HepG2 (cell line): ENCODE measurements around the gene RANBP17. TPM values are rescaled to one million over a fixed set of nuclear protein-coding genes. Genes with fewer than 3 reads are reported as not detected.

Experiments used
- ATAC-seq: fragments of 200-7000 bp; cut with Tn5 transposase; 3 replicates; pipeline ENCODE4 v1.9.1; 2020; ENCODE audit warnings: mild to moderate bottlenecking, moderate library complexity
- BruUV-seq: library from RNA; stranded (reverse); fragments of 400-500 nt; replicated peaks from 2 replicates; lab custom pipeline; 2021; lab: Mats Ljungman, UMichigan
- CTCF ChIA-PET: fragments of 300-600 bp; formaldehyde crosslinking; extraction: SDS; loops from one replicate; lab custom pipeline; 2021; ENCODE audit warnings: low total read pairs, inconsistent platforms, low intra/inter-chr PET ratio; lab: Yijun Ruan, JAX
- POLR2A ChIA-PET: fragments of 350-600 bp; sonication (Branson Sonifier 250); formaldehyde crosslinking; loops from one replicate; lab custom pipeline; 2020; ENCODE audit warnings: antibody characterized with exemption, inconsistent platforms; lab: Yijun Ruan, JAX
- DNase-seq: peaks from one replicate; pipeline ENCODE4 v3.0.0-alpha.2; 2015; ENCODE audit warnings: low spot score
- FAIRE-seq: peaks from 3 replicates; lab custom pipeline; 2011; peaks lifted over from hg19 to GRCh38; lab: Jason Lieb, UNC
- H2AFZ ChIP-seq: one replicate; pipeline ENCODE4 v1.6.1; 2011; ENCODE audit warnings: low read length, inconsistent platforms
- H3K27ac ChIP-seq: fragments of 300-600 bp; 3 replicates; pipeline ENCODE4 v1.8.0; 2011; ENCODE audit warnings: mixed run types, mild to moderate bottlenecking, mixed read lengths, low read length, inconsistent platforms; ENCODE audit not compliant: insufficient read depth; ENCODE audit errors: extremely low read length
- H3K27me3 ChIP-seq, 2 experiments: fragments of 200-600 bp in 1 of 2; 2 replicates in 1 of 2; 3 replicates in 1 of 2; pipeline versions ENCODE4 v1.6.0 to v1.8.0; 2011; ENCODE audit warnings: low read length in 2 of 2, mild to moderate bottlenecking in 2 of 2, moderate library complexity in 2 of 2, inconsistent platforms in 1 of 2; ENCODE audit not compliant: insufficient read depth in 2 of 2, control insufficient read depth in 1 of 2
- H3K36me3 ChIP-seq, 2 experiments: fragments of 200-600 bp in 1 of 2; replicated peaks in 1 of 2; 2 replicates in 1 of 2; 3 replicates in 1 of 2; pipeline versions ENCODE4 v1.5.1 to v1.8.0; 2011; ENCODE audit warnings: low read length in 2 of 2, inconsistent platforms in 1 of 2; ENCODE audit not compliant: insufficient read depth in 2 of 2, control insufficient read depth in 1 of 2
- H3K4me1 ChIP-seq: 2 replicates; pipeline ENCODE4 v1.5.1; 2012; ENCODE audit warnings: low read length, inconsistent platforms; ENCODE audit not compliant: insufficient read depth
- H3K4me2 ChIP-seq: 2 replicates; pipeline ENCODE4 v1.6.0; 2011; ENCODE audit warnings: low read depth, low read length, inconsistent platforms
- H3K4me3 ChIP-seq, 3 experiments: fragments of 200-600 bp in 1 of 3; sonication (generic), shearing (Covaris generic) in 1 of 3; replicated peaks in 1 of 3; 2 replicates each; pipeline ENCODE4 v1.5.1; 2011 to 2016; ENCODE audit warnings: low read length in 3 of 3, inconsistent platforms in 2 of 3, low read depth in 2 of 3, mild to moderate bottlenecking in 2 of 3, control low read depth in 1 of 3, mixed read lengths in 1 of 3; ENCODE audit not compliant: insufficient read depth in 1 of 3
- H3K79me2 ChIP-seq: one replicate; pipeline ENCODE4 v1.6.1; 2011; ENCODE audit warnings: low read length, inconsistent platforms; ENCODE audit not compliant: insufficient read depth
- H3K9ac ChIP-seq: 2 replicates; pipeline ENCODE4 v1.6.0; 2011; ENCODE audit warnings: mild to moderate bottlenecking, low read depth, low read length, inconsistent platforms; ENCODE audit not compliant: insufficient read depth
- H3K9me3 ChIP-seq: 2 replicates; pipeline ENCODE4 v1.5.1; 2012; ENCODE audit warnings: mild to moderate bottlenecking, low read length
- H4K20me1 ChIP-seq: 2 replicates; pipeline ENCODE4 v1.6.0; 2011; ENCODE audit warnings: inconsistent platforms, mild to moderate bottlenecking, low read length, moderate library complexity; ENCODE audit not compliant: insufficient read depth
- NFRKB ChIP-seq: fragments of 450-650 bp; IDR thresholded peaks from 2 replicates; pipeline ENCODE4 v1.6.1; 2017
- PAXIP1 ChIP-seq: sonication (generic); formaldehyde crosslinking; conservative IDR thresholded peaks from 2 replicates; pipeline ENCODE4 v1.4.0; 2020; ENCODE audit warnings: mild to moderate bottlenecking, missing genetic modification reagents, moderate library complexity
- PRPF4 ChIP-seq: fragments of 200-400 bp; formaldehyde crosslinking; IDR thresholded peaks from 2 replicates; pipeline ENCODE4 v1.6.1; 2016; ENCODE audit warnings: low read length, low read depth; ENCODE audit not compliant: poor library complexity, severe bottlenecking
- in situ Hi-C: cut with HindIII; loops from 2 replicates; pipeline ENCODE4 v1.10.0; 2017; ENCODE audit warnings: low pct_unique_long_range_greater_than_20kb; ENCODE audit not compliant: extremely low pct_ligation_motif_present
- intact Hi-C: fragments of 100-400 bp; cut with micrococcal nuclease; formaldehyde crosslinking; loops from one replicate; pipeline ENCODE4 v1.10.0; 2022; ENCODE audit not compliant: unreplicated experiment
- polyA plus RNA-seq, 8 experiments: library from polyadenylated mRNA; depleted of rRNA in 3 of 8; stranded (reverse) in 7 of 8; unstranded in 1 of 8; fragments of >200 nt; fragmentation: Illumina TruSeq in 4 of 8; extraction: Trizol in 4 of 8; gene quantifications; 2 replicates each; pipeline versions ENCODE4 v1.2.1 to v1.2.3, GENCODE V29; 2011 to 2016; ENCODE audit warnings: low read depth in 4 of 8, missing spikeins in 1 of 8, mixed read lengths in 1 of 8; ENCODE audit not compliant: insufficient read depth in 1 of 8
- total RNA-seq, 5 experiments: library from RNA; depleted of rRNA; stranded (reverse); fragments of >200 nt; fragmentation: Illumina TruSeq; extraction: Trizol; gene quantifications; 2 replicates each; pipeline ENCODE4 v1.2.3, GENCODE V29; 2016; ENCODE audit warnings: low read depth in 1 of 5
- TF ChIP-seq, protein P1 (sequence below): IDR thresholded peaks from 2 replicates; pipeline ENCODE4 v1.6.1; 2016; ENCODE audit warnings: low read depth

RANBP17 gene
- total and polyA plus RNA-seq, 2 of the 13 experiments (the other 11 are each of a cell fraction or from before 2014, with no cell fraction given) = not detected

GRCh38 chr5:170818232-170818631 is 43.6 kb upstream of the RANBP17 start (continued):
- TF ChIP-seq, protein P1, sequence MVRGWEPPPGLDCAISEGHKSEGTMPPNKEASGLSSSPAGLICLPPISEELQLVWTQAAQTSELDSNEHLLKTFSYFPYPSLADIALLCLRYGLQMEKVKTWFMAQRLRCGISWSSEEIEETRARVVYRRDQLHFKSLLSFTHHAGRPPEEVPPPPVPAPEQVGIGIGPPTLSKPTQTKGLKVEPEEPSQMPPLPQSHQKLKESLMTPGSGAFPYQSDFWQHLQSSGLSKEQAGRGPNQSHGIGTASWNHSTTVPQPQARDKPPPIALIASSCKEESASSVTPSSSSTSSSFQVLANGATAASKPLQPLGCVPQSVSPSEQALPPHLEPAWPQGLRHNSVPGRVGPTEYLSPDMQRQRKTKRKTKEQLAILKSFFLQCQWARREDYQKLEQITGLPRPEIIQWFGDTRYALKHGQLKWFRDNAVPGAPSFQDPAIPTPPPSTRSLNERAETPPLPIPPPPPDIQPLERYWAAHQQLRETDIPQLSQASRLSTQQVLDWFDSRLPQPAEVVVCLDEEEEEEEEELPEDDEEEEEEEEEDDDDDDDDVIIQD = no peak
- TF ChIP-seq PAXIP1 (CRISPR knock-in tag) (no peak), PRPF4 (no peak)
- TF ChIP-seq, all 625 proteins: peak for 0

DNA sequence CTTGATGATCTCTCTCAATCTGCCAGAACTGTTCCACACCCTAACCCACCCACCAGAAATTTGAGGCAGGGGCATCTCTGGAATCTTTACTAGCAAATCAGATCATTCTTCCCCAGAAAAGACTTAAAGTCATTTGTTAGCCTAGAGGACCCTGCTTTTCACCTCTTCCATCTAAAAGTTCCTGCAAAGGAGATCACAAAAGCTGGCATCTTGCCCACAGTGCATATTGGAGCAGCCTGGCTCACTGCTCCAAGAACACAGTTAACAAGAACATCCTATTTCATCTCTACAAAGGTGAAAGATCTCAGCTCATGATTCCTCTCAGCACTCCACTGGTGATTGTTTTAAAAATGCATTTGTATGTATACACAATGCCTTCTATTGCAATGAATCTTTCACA is 42.0 kb upstream of the RANBP17 start:
- no peaks in the 10 kb centered on the region for H3K36me3 ChIP-seq
- no peak overlapping the region for H3K4me3 ChIP-seq
- no peak overlapping the region for H3K4me2 ChIP-seq
- H3K27me3 ChIP-seq = no peaks in the 10 kb centered on the region
- POLR2A ChIA-PET = no interaction called here
- H3K27ac ChIP-seq = no peak overlapping the region
- H3K9ac ChIP-seq = no peak overlapping the region
- no peak for DNase-seq
- in situ Hi-C loops (no loop called here), intact Hi-C loops (no loop called here)
- no peak overlapping the region for H2AFZ ChIP-seq
- no peaks in the 10 kb centered on the region for H3K79me2 ChIP-seq
- ATAC-seq = no peak
- BruUV-seq = no TSS peak
- CTCF ChIA-PET = no interaction called here
- TF ChIP-seq NFRKB = no peak
- H3K4me1 ChIP-seq = no peaks in the 10 kb centered on the region
- FAIRE-seq = no peak
- no peaks in the 10 kb centered on the region for H4K20me1 ChIP-seq
- H3K9me3 ChIP-seq = no peaks in the 10 kb centered on the region
